Measurements from ENCODE around the gene GJA5.
"Not testable (repeated sequence)": the region's sequence is repeated elsewhere in the genome, so short reads cannot be mapped to it uniquely, and the experiment has no call there.

GJA5 gene

GRCh38 chr1:147762233-147763024 is 2.0 kb upstream of the GJA5 start:
- no peak for DNase-seq

- no peak for DNase-seq
Measured at GRCh38 chr1:147758379-147759100, 1.9 kb downstream of the GJA5 start.

DNA sequence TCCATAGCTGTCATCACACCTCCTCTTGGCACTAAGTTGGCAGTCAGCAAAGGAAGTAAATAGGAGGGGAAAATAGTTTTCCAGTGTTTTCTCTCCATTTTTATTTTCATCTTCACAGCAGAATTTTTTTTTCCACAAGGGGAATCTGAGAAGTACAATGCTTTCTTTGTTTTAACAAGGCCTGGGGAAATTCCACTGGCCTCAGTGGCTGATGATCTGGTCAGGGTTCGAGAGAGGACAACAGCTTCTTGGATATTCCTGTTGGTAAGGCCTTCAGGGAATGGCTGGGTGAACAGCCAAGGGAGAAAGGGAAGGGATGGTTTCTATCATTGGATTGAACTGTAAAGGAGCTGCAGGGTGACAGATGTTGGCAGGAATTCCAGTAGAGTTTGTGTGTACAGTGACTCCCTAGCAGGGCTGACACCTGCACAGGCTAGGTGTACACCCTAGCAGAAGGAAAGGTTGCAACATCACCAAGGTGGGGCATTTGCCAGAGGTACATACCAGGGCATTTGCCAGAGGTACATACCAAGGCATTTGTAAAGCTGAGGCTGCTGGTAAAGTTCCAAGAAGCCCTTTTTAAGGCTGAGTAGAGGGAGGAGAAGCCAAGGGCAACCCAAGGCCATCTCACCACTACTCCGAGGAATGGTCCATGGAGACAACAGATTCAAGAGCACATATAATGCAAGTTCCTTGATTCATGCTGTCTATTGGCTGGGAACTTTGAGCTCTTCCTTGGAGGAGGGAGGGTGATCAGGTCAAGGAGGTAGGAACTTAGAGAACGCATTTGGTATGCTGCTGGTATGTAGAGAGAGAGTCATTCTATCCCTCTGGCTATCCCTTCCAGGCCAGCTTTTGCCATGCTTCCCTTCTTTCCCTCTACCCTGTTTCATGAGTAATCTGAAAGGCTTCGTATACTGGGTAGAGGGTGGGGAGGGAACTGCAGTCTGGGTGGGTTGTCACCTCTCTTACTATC is 3.1 kb downstream of the GJA5 start:
- no peak for DNase-seq

- DNase-seq: no peak
Measured at GRCh38 chr1:147756341-147756740, 4.1 kb downstream of the GJA5 start.

DNA sequence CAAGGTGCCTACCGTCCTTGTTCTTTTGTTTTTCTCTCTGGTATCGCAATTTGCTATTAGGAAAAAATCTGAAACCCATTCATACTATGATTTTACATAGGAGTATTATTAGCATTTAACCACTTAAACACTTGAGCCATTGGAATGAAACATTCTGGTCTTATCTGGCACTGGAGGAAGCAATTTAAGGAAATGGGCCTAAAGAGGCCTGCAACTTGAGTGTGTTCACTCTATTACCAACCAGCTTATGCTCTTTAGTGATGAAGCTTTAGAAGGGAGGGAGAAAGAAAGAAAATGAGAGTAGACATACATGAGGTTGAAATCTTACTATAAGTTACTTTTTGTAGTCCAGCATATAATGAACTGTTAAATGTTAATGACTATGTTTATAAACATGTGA is 5.7 kb downstream of the GJA5 start:
- DNase-seq: no peak

DNA sequence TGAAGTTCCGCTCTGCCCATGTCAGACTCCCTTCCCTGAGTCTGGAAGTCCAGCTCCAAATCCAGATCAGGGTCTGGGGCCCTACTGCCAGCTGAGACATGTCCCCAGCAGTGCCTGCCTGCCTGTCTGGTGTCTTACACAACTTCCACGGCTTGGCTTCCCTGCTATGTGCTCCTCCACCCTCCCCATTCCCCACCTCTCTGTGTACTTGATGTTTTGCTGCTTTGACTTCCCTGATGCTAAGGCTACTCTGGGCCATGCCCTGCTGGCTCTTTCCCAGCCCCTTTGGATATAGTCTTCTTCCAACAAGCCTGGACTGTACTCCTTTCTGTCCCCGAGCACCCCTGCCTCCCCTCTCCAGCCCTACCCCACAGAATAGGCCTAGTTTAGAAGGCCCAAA is 7.3 kb downstream of the GJA5 start:
- no peak for DNase-seq

GRCh38 chr1:147752511-147752910 is 7.9 kb downstream of the GJA5 start:
- no peak for DNase-seq

GRCh38 chr1:147751346-147751745 is 9.1 kb downstream of the GJA5 start:
- no peak for DNase-seq

- DNase-seq: no peak
Measured at GRCh38 chr1:147750618-147751217, 9.7 kb downstream of the GJA5 start.

DNA sequence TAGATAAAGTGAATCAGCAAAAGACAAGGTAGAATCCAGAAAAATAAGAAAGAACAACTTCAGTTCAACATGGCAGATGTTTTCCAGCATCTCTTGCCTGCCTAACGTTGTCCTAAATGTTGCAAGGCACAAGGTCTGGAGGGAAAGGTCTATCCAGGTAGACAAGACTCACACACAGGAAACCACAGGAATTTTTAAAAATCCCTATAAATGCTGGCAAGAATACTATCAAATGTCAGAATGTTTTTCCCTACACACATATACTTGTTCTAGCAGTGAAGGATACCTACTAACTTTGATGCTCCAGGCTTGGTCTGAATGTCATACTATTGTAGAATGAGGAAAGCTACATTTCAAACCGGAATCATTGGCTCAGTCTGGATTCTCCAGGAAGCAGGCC is 10.6 kb downstream of the GJA5 start:
- DNase-seq: no peak

- DNase-seq: no peak
Measured at GRCh38 chr1:147748676-147749350, 11.6 kb downstream of the GJA5 start.

DNA sequence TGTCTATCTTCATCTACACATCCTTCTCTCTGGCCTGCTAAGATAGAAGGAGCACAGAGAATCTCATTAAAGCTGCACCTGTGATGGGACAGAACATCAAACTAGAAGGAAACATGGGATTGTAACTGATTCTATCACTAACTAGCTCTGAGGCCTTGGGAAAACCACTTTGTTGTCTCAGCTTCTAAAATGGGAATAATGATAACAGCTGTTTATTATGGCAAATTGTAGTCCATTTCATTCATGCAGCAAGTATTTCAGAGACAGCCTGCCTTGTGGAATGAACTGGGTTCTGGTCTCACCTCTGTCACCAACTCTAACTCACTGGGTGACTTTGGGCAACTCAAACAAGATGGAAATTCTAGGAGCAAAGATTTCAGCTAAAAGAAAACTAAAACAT is 12.4 kb downstream of the GJA5 start:
- no peak for DNase-seq

- DNase-seq: no peak
Measured at GRCh38 chr1:147745271-147745670, 15.1 kb downstream of the GJA5 start.

- DNase-seq: no peak
Measured at GRCh38 chr1:147741065-147741464, 19.3 kb downstream of the GJA5 start.

GRCh38 chr1:147740391-147740790 is 20.0 kb downstream of the GJA5 start:
- DNase-seq: no peak

DNA sequence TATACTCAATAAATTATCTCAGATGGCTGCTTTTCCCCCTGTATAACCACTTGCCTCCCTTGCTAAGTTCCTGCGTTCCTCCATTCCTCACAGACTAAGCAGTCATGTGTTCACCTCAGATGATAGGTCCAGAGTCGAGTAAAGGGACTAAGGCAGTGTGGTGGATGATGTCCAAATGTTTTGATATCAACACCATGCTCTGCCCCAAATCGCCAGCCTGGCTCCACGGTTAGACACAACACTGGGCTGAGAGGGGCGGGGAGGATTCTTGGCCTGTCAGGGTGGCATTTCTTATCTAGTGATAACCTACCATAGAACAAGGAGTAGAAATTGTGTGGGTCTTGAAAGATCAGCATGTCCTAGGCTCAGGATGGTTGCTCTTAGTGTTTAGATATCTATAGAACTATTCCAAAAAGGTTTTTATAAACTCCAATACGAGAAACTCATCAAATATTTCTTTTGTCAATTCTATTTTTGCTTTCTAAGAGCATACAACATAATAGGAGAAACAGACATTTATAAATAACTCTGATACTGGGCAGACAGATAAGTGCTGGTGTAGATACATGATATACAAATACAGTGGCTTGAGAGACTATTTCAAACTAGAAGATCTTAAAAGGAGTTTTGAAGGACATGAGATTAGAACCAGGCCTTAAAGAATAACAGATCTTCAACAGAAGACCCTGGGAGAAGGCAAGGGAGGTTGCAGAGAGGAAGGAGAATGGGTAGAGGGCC is 21.5 kb downstream of the GJA5 start:
- DNase-seq: no peak

- DNase-seq: no peak
Measured at GRCh38 chr1:147738129-147738528, 22.3 kb downstream of the GJA5 start.

- no peak for DNase-seq
Measured at GRCh38 chr1:147736883-147737282, 23.5 kb downstream of the GJA5 start.

DNA sequence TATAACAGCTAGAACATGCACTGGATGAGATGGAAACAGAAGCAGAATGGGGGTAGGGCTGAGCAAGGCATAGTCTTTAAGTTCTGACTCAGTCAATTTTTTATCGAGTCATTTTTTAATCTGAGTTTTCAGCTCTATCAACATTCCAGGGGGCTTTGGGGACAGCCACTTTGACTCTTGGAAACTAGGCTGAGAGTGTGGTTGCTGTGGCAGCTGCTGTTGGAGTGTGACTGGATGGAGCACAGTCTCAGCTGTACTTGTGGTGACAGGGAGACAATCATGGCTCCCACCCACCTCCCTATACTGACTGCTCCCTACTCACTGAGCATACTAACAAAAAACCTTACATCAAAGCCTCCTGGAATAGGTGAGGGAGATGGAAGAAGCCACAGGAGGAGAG is 25.0 kb downstream of the GJA5 start:
- no peak for DNase-seq

DNA sequence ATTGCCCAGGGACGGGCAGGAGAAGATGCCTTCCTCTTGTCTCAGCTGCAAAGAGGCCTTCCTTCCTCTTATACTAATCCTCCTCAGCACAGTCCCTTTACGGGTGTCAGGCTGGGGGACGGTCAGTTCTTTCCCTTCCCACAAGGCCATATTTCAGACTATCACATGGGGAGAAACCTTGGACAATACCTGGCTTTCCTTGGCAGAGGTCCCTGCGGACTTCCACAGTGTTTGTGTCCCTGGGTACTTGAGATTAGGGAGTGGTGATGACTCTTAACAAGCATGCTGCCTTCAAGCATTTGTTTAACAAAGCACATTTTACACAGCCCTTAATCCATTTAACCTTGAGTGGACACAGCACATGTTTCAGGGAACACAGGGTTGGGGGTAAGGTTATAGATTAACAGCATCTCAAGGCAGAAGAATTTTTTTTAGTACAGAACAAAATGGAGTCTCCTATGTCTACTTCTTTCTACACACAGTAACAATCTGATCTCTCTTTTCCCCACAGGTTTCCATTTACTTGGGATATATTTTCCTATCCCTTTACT is 26.0 kb downstream of the GJA5 start:
- DNase-seq: not testable (repeated sequence)

- DNase-seq: no peak
Measured at GRCh38 chr1:147729315-147729714, 31.1 kb downstream of the GJA5 start.
